Lower leg skin (tissue), 4 donors: ENCODE data around the gene SPCS3. TPM values are rescaled to one million over a fixed set of nuclear protein-coding genes. Genes with fewer than 3 reads are reported as not detected.
"Not testable (repeated sequence)": the region's sequence is repeated elsewhere in the genome, so short reads cannot be mapped to it uniquely, and the experiment has no call there.

Experiments used
- DNase-seq, 2 donors: peaks; one replicate each; pipeline ENCODE4 v3.0.0-alpha.2; 2019; ENCODE audit warnings: low spot score in 2 of 2
- H3K4me3 ChIP-seq: fragments of 200-600 bp; sonication (generic); 2 replicates; pipeline ENCODE4 v1.5.1; 2017; ENCODE audit warnings: mild to moderate bottlenecking, low read depth; ENCODE audit not compliant: poor library complexity, severe bottlenecking
- CTCF ChIP-seq, 3 donors: fragments of 450-650 bp; IDR thresholded peaks; one replicate each; pipeline ENCODE4 v1.5.1; 2016; ENCODE audit warnings: antibody characterized with exemption in 3 of 3, mild to moderate bottlenecking in 3 of 3, moderate library complexity in 2 of 3
- POLR2A ChIP-seq, 2 donors: fragments of 450-650 bp; IDR thresholded peaks; one replicate each; pipeline ENCODE4 v1.6.1; 2016 to 2017; ENCODE audit warnings: antibody characterized with exemption in 2 of 2, mild to moderate bottlenecking in 1 of 2, moderate library complexity in 1 of 2
- WGBS, 2 donors: methylation state at CpG; one replicate each; pipeline ENCODE4 v1.1.5; 2018; 5-methylcytosine and 5-hydroxymethylcytosine counted together
- intact Hi-C: fragments of 100-400 bp; cut with DNase I; formaldehyde crosslinking; loops from one replicate; pipeline ENCODE4 v1.15.0; 2023; ENCODE audit warnings: low total_unique reads
- total RNA-seq, 4 donors: library from RNA; depleted of rRNA; stranded (reverse); fragments of >200 nt; gene quantifications; one replicate each; pipeline ENCODE4 v1.1.0, GENCODE V29; 2016

Gene SPCS3
- total RNA-seq, 4 donors from 2014 or later, result 39.8 to 54.5 (median 44.3) TPM

- DNase-seq, result no peak
- 80 to 82% methylated on average over 8 of the region's 8 CpGs for WGBS, 2 donors
- intact Hi-C loops, result no loop called here
- H3K4me3 ChIP-seq, result no peak overlapping the region
- TF ChIP-seq CTCF (IDR thresholded peaks at IDR 0.05) (no peak), POLR2A (IDR thresholded peaks at IDR 0.05) (no peak)
Observed at GRCh38 chr4:176276710-176277109, 43.1 kb upstream of the SPCS3 start.

GRCh38 chr4:176277162-176277904 is 42.4 kb upstream of the SPCS3 start:
- H3K4me3 ChIP-seq, result no peak overlapping the region
- intact Hi-C loops, result no loop called here
- 74% methylated on average over 13 of the region's 13 CpGs for WGBS, 2 donors
- no peak for DNase-seq
- TF ChIP-seq CTCF (IDR thresholded peaks at IDR 0.05), result no peak
- no peak for TF ChIP-seq POLR2A (IDR thresholded peaks at IDR 0.05)

GRCh38 chr4:176279560-176279959 is 40.2 kb upstream of the SPCS3 start:
- intact Hi-C loops, H3K4me3 ChIP-seq, DNase-seq: not testable (repeated sequence)
- 96 to 100% methylated on average over 1 of the region's 1 CpG for WGBS, 2 donors

- TF ChIP-seq POLR2A (IDR thresholded peaks at IDR 0.05) (no peak), CTCF (IDR thresholded peaks at IDR 0.05) (no peak)
- intact Hi-C loops, result no loop called here
- 61 to 69% methylated on average over 3 of the region's 3 CpGs for WGBS, 2 donors
- no peak overlapping the region for H3K4me3 ChIP-seq
- no peak for DNase-seq
Observed at GRCh38 chr4:176286728-176287127, 33.0 kb upstream of the SPCS3 start.

GRCh38 chr4:176287546-176287945 is 32.2 kb upstream of the SPCS3 start:
- intact Hi-C loops, result no loop called here
- no peak overlapping the region for H3K4me3 ChIP-seq
- TF ChIP-seq POLR2A (IDR thresholded peaks at IDR 0.05) (no peak), CTCF (IDR thresholded peaks at IDR 0.05) (no peak)
- DNase-seq, result no peak

GRCh38 chr4:176288020-176288419 is 31.7 kb upstream of the SPCS3 start:
- TF ChIP-seq POLR2A (IDR thresholded peaks at IDR 0.05), result no peak
- no peak for DNase-seq
- H3K4me3 ChIP-seq, result no peak overlapping the region
- intact Hi-C loops, result no loop called here

- no peak for DNase-seq
- TF ChIP-seq CTCF (IDR thresholded peaks at IDR 0.05) (no peak), POLR2A (IDR thresholded peaks at IDR 0.05) (no peak)
- whole genome bisulfite sequencing, 2 donors, result 90 to 92% methylated on average over 6 of the region's 6 CpGs
- intact Hi-C loops, result no loop called here
- no peak overlapping the region for H3K4me3 ChIP-seq
Observed at GRCh38 chr4:176289561-176289960, 30.2 kb upstream of the SPCS3 start.
